SHP77 treated with DMSO at 0.1 percent for 48 hours (cell line): ENCODE results near the gene RGS17.
"Not testable (repeated sequence)": the region's sequence is repeated elsewhere in the genome, so short reads cannot be mapped to it uniquely, and the experiment has no call there.

Experiments used
- DNase-seq: peaks from one replicate; lab custom pipeline; 2025; lab: John Stamatoyannopoulos, UW

Gene RGS17

GRCh38 chr6:153131037-153131981 is at the start of gene RGS17:
Gene RGS17 (minus strand): TSS chr6:153131282. CDS start chr6:153044018, 87,264 bp downstream.
- DNase-seq: peak; percentile 48

GRCh38 chr6:153172815-153173214 is 41.7 kb upstream of the RGS17 start:
- DNase-seq: no peak

GRCh38 chr6:153170511-153170910 is 39.4 kb upstream of the RGS17 start:
- no peak for DNase-seq

GRCh38 chr6:153167907-153168306 is 36.8 kb upstream of the RGS17 start:
- DNase-seq: no peak

- DNase-seq: no peak
These were observed 36.2 kb upstream of the RGS17 start for GRCh38 chr6:153167061-153167891.

GRCh38 chr6:153162646-153163045 is 31.6 kb upstream of the RGS17 start:
- DNase-seq: no peak

- DNase-seq: no peak
These were observed 31.1 kb upstream of the RGS17 start for GRCh38 chr6:153162172-153162571.

- no peak for DNase-seq
These were observed 29.1 kb upstream of the RGS17 start for GRCh38 chr6:153160221-153160620.

- peak; percentile 82 for DNase-seq
These were observed 19.8 kb upstream of the RGS17 start for GRCh38 chr6:153150752-153151440.

GRCh38 chr6:153150371-153150751 is 19.3 kb upstream of the RGS17 start:
- peak; percentile 53 for DNase-seq

GRCh38 chr6:153149891-153150290 is 18.8 kb upstream of the RGS17 start:
- peak; percentile 63 for DNase-seq

- DNase-seq: no peak
These were observed 15.3 kb upstream of the RGS17 start for GRCh38 chr6:153146413-153146812.

GRCh38 chr6:153145591-153145990 is 14.5 kb upstream of the RGS17 start:
- peak; percentile 84 for DNase-seq

- no peak for DNase-seq
These were observed 12.1 kb upstream of the RGS17 start for GRCh38 chr6:153143200-153143599.

GRCh38 chr6:153140299-153140698 is 9.2 kb upstream of the RGS17 start:
- DNase-seq: peak; percentile 92

GRCh38 chr6:153138930-153139329 is 7.8 kb upstream of the RGS17 start:
- DNase-seq: no peak

- no peak for DNase-seq
These were observed 4.6 kb upstream of the RGS17 start for GRCh38 chr6:153135681-153136080.

GRCh38 chr6:153133667-153134066 is 2.6 kb upstream of the RGS17 start:
- DNase-seq: not testable (repeated sequence)

GRCh38 chr6:153130515-153131036 is 506 bp downstream of the RGS17 start:
- DNase-seq: no peak

GRCh38 chr6:153129873-153130514 is 1.1 kb downstream of the RGS17 start:
- DNase-seq: no peak

GRCh38 chr6:153126218-153126617 is 4.9 kb downstream of the RGS17 start:
- DNase-seq: no peak
